Neural crest cell (in vitro differentiated cells): ENCODE results near the gene RXRG. TPM values are rescaled to one million over a fixed set of nuclear protein-coding genes. Genes with fewer than 3 reads are reported as not detected.

Experiments
- DNase-seq: peaks from one replicate; pipeline ENCODE4 v3.0.0; 2021; ENCODE audit warnings: low read depth, mixed read lengths, low spot score
- H3K27ac Mint-ChIP-seq: one replicate; pipeline ENCODE4 v1.8.0; 2021; ENCODE audit warnings: mild to moderate bottlenecking, mixed read lengths; ENCODE audit not compliant: unreplicated experiment
- H3K27me3 Mint-ChIP-seq: 2 replicates; pipeline ENCODE4 v1.8.0; 2021; ENCODE audit warnings: low read depth, mild to moderate bottlenecking, mixed read lengths
- H3K36me3 Mint-ChIP-seq: 2 replicates; pipeline ENCODE4 v1.8.0; 2021; ENCODE audit warnings: low read depth, mild to moderate bottlenecking, mixed read lengths
- H3K4me1 Mint-ChIP-seq: 2 replicates; pipeline ENCODE4 v1.8.0; 2021; ENCODE audit warnings: mixed read lengths
- H3K4me3 Mint-ChIP-seq: one replicate; pipeline ENCODE4 v1.8.0; 2021; ENCODE audit warnings: mild to moderate bottlenecking, mixed read lengths
- H3K9me3 Mint-ChIP-seq: 2 replicates; pipeline ENCODE4 v1.8.0; 2021; ENCODE audit warnings: mixed read lengths
- long read RNA-seq: library from polyadenylated mRNA; unstranded; transcript quantifications from one replicate; pipeline ENCODE4 v2.0.0, GENCODE V29; 2020
- total RNA-seq: library from RNA; stranded (reverse); gene quantifications from 2 replicates; pipeline ENCODE4 v1.2.1, GENCODE V29; 2021
- TF ChIP-seq, protein P1 (sequence below): fragments of 200-600 bp; sonication (generic); conservative IDR thresholded peaks from 2 replicates; pipeline ENCODE4 v1.5.0; 2021; ENCODE audit warnings: antibody characterized with exemption, mild to moderate bottlenecking

The RXRG gene
- total RNA-seq: 6.7 and 6.8 TPM in 2 replicates
- long read RNA-seq, partial matches to known transcripts: 1 of 1 reads
- long read RNA-seq, other reads (novel, unspliced or antisense): 0 of 1 reads

DNA sequence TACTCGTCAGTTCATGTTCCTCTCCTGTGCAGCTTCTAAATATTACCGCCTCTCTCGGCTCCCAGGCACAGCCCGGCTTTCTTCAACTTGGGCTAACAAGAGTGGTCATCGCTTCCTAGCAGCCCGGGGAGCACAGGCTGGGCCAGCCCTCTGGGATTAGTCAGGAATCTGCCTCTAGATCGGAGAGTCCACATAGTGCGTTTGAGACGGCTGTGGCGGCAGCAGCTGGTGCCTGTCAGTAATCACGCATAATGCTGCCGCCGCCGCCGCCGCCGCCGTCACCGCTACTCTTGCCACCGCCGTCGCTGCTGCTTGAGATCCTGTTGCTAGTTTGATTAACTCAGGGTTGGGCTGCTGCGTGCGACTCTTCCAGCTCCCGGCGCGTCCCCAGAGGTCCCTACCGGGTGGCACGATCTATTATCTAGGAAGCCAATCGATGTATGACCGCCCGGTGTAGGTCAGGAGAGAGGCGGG is at the start of gene RXRG:
TSS of gene RXRG (minus strand) at position 230 of the 474 bp plus-strand sequence. CDS start 233 bp downstream, outside the sequence.
- Mint-ChIP-seq H3K27ac (no peak within 1 kb of the TSS), H3K4me1 (peaks cover 5% of the 10 kb centered on the region), H3K27me3 (peaks cover 9% of the 10 kb centered on the region), H3K9me3 (no peaks in the 10 kb centered on the region), H3K36me3 (no peaks in the 10 kb centered on the region), H3K4me3 (no peak within 1 kb of the TSS)
- TF ChIP-seq, protein P1, sequence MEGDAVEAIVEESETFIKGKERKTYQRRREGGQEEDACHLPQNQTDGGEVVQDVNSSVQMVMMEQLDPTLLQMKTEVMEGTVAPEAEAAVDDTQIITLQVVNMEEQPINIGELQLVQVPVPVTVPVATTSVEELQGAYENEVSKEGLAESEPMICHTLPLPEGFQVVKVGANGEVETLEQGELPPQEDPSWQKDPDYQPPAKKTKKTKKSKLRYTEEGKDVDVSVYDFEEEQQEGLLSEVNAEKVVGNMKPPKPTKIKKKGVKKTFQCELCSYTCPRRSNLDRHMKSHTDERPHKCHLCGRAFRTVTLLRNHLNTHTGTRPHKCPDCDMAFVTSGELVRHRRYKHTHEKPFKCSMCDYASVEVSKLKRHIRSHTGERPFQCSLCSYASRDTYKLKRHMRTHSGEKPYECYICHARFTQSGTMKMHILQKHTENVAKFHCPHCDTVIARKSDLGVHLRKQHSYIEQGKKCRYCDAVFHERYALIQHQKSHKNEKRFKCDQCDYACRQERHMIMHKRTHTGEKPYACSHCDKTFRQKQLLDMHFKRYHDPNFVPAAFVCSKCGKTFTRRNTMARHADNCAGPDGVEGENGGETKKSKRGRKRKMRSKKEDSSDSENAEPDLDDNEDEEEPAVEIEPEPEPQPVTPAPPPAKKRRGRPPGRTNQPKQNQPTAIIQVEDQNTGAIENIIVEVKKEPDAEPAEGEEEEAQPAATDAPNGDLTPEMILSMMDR: no peak
- DNase-seq: peak; percentile 50

GRCh38 chr1:165492845-165493373 is 48.0 kb upstream of the RXRG start:
- H3K36me3 Mint-ChIP-seq: no peaks in the 10 kb centered on the region
- H3K27me3 Mint-ChIP-seq: no peaks in the 10 kb centered on the region
- TF ChIP-seq, protein P1: no peak
- peaks cover 20% of the 10 kb centered on the region for H3K4me1 Mint-ChIP-seq
- H3K27ac Mint-ChIP-seq: no peak overlapping the region
- no peak overlapping the region for H3K4me3 Mint-ChIP-seq
- H3K9me3 Mint-ChIP-seq: no peaks in the 10 kb centered on the region
- DNase-seq: no peak

DNA sequence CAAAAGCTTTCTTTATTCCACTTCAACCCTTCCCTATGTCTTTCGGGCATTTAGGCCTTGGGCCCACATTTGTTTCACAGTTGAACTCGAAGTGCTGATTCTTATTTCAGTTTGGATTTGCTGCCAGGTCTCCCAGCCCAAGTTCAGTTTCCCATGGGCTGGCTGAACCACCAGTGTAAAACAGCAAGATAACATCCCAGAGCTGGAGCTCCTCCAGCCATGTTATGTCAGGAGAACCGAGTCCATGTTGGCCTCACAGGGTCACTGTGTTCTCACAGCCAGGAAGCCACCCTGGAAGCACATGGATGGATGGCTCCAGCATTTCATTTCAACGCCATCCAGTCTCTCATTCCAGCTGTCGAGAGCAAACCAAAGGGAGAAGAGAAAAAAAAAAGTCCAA is 45.2 kb upstream of the RXRG start:
- Mint-ChIP-seq H3K4me1 (peaks cover 22% of the 10 kb centered on the region), H3K27ac (no peak overlapping the region), H3K36me3 (no peaks in the 10 kb centered on the region), H3K4me3 (no peak overlapping the region), H3K27me3 (no peaks in the 10 kb centered on the region), H3K9me3 (no peaks in the 10 kb centered on the region)
- TF ChIP-seq, protein P1: no peak
- DNase-seq: no peak

GRCh38 chr1:165487921-165488320 is 43.0 kb upstream of the RXRG start:
- TF ChIP-seq, protein P1: no peak
- DNase-seq: no peak
- H3K36me3 Mint-ChIP-seq: no peaks in the 10 kb centered on the region
- no peaks in the 10 kb centered on the region for H3K9me3 Mint-ChIP-seq
- no peak overlapping the region for H3K27ac Mint-ChIP-seq
- H3K4me1 Mint-ChIP-seq: peaks cover 28% of the 10 kb centered on the region
- no peak overlapping the region for H3K4me3 Mint-ChIP-seq
- H3K27me3 Mint-ChIP-seq: no peaks in the 10 kb centered on the region

DNA sequence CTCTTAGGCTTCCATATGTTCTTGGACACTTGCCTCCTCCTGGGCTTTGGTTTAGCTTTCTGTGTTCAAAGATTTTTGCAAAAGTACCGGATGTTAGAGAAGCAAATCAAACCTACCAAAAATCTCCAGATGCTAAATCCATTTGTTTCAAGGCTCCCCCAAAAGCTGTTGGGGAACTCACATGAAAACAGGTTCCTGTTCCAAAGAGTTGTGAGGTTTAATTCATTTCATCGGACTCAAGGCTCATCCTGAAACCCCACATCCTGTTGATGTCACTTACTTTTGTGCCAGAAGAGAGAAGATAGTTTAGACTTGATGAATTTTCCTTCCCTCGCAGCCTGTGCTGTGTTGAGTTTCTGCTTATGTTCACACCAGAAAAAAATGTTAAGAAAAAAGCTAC is 41.7 kb upstream of the RXRG start:
- Mint-ChIP-seq H3K4me1 (peaks cover 37% of the 10 kb centered on the region), H3K4me3 (no peak overlapping the region), H3K36me3 (no peaks in the 10 kb centered on the region), H3K27me3 (no peaks in the 10 kb centered on the region), H3K9me3 (no peaks in the 10 kb centered on the region), H3K27ac (no peak overlapping the region)
- TF ChIP-seq, protein P1: no peak
- DNase-seq: no peak
